Islet of Langerhans (tissue), 1 donor: ENCODE measurements around the gene CTCF.

Experiments used
- FAIRE-seq: peaks from one replicate; lab custom pipeline; 2011; peaks lifted over from hg19 to GRCh38; lab: Jason Lieb, UNC

Gene CTCF

DNA sequence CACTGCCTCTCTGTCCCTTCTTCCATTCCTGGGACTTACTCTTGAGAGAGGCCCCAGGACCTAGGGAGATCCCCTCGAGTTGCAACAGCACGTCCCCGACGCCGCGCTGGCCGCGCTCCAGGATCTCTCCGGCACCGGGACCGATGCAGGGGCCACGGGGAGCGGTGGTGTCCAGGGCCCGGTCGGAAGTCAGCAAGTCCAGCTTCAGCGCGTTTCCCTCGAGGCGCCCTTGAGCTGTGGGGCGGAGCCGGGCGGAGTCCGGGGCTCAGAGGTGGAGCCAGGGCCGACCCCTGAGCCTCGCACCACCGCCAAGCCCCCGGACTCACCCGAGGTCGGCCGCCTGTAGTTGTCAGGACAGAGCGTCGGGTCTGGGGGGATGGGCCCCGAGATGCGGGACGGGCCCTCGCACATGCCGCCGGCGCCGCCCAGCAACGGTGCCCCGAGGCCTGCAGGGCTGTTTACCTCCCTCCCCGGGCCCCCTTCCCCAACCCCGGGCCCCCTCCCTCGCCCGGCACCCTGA lies 103.8 kb downstream of the CTCF start:
- FAIRE-seq: no peak

DNA sequence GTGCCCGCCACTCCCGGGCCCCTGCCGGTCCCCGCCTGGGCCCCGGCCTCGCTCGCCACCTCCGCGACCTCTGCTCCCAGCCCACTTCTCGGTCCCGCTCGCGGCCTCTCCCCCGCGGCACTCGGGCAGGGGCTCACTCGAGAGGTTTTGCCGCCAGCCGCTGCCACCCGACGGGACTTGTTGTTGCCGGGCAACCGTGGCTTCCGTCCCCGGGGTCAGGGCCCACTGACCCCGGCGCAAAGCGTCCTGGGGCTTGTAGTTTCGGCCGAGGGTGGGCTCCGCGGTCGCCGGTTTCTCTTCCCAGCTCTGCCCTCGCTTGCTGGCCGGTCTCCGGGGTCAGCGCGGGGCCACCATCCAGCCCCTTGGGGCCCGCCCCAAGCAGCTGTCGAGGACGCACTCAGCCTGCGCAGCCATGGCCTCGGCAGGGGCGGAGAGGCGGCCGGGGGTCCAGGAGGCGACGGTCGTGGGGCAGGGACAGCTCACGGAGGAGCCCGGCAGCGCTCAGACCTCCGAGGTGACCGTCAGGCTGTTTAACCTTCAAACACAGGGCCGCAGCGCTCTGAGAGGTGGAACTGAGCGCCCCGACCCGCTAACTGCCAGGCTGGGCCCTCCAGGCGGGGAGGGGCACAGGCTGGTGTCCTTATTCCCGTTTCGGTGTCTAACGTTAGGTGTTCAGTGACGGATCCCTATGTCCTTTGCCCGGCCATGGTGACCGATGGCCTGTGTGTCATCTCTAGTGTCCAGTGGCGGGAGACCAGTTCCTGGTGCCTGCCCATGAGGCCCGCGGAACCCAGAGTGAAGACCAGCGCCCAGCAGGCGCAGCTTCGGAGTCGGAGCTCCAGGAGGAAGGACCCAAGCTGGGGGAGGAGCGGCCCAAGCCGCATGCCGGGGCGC lies 104.5 kb downstream of the CTCF start, which contains the start of the genes C16orf86 and ENKD1:
Gene C16orf86, plus strand, starts transcription at position 256 of the 894 bp plus-strand sequence. Its CDS starts 157 bp downstream, at position 413.
Gene ENKD1, minus strand, starts transcription at position 192 of the 894 bp plus-strand sequence. CDS start 308 bp downstream, outside the sequence.
- FAIRE-seq: no peak

DNA sequence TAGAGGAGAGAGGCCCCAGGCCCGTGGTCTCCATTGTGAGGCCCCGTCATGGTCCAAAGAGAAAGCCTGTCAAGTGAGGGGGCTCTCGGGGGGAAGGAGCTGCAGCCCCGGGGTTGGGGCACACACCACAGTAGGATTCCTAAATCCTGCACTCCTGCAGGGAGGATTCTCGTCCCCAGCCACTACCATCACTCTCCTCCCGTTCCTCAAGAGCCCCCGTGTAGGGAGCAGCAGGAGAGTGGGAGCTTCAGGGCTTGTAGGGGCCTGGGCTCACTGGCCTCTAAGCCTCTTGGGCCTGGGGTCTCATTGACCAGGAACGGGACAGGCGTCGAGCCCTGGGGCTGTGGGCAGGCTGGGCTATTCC lies 105.1 kb downstream of the CTCF start:
- FAIRE-seq: no peak

DNA sequence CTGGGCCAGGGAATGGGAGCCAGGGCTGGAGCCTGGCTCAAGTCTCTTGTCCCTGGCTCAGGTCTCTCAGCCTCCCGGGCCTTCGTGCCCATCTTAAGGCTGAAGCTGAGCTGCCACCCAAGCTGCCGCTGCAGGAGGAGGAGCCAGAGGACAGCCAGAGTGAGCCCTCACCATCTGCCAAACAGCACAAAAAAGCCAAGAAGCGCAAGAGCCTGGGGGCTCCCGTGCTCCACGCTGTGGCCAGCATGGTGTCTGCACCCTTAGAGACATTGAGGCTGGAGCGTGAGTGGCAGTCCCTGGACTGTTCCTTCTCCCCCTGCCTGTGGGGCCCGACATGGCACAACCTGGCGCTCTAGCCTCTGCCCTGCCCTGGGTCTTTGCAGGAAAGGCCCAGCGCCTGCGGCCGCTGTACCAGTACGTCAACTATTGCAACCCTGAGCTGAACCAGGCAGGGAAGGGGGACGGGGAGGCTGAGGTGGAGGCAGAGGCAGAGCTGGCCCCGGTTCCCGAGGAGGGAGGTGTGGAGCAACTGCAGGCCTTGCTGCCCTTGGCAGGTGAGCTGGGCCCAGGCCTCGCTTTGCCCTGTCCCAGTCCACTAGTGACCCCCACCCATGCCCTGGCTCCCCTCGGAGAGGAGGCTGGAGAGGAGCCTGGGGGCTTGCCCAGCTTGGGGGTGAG lies 105.6 kb downstream of the CTCF start:
- no peak for FAIRE-seq

DNA sequence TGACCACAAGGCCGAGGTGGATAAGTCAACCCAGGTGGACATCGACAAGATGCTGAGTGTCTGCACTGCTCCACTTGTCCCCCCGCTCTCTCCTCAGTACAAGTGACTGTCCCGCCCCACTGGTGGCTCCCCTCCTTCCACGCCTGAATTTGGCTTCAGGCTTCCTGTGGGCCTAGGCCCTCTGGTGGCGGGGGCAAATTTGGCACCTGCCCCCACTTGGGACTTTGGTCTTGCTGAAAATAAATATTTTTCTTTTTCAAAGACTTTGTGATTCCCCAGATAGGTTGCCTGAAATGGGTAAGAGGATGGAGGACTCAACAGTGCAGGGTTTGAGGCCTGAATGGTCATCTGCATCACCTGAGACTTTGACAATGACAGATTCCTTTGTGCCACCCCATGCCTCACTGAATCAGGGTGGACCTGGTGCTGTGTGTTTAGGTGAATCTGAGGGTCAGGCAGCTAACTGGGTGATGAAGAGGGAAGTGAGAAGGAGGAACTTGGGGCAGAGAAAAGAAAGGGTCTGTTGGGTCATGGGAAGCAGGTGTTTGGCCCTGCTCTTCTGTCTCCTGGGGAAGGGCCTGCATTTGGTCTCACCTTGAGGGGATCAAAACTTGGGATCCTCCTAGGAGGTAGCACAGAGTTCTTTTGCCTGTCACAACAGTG lies 106.3 kb downstream of the CTCF start:
- no peak for FAIRE-seq

DNA sequence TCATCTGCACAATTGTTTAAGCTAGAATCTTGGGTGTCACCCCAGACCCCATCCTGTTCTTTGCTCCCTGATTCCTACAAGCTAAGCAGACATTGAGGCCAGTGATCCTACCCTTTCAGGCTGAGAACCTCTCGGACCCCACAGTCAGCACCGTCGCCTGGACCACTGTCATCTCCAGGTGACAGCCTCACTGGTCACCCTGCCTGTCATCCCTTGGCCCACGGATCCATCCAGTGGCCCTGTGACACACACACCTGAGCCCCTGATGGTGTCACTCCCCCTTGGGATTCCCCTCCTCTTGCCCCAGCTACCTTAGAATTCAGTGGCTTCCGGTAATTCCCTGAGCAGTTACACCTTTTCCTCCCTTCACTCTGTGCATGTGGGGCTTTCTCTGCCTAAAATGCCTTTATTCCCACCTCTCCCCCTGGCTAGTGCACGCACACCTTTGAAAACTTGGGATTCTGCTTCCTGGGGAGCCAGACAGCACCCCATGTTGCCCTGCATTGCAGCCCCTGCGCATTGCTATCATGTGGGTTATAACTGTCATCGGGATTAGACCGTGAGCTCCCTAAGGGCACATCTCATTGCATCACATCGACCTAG lies 107.3 kb downstream of the CTCF start:
- FAIRE-seq: no peak

DNA sequence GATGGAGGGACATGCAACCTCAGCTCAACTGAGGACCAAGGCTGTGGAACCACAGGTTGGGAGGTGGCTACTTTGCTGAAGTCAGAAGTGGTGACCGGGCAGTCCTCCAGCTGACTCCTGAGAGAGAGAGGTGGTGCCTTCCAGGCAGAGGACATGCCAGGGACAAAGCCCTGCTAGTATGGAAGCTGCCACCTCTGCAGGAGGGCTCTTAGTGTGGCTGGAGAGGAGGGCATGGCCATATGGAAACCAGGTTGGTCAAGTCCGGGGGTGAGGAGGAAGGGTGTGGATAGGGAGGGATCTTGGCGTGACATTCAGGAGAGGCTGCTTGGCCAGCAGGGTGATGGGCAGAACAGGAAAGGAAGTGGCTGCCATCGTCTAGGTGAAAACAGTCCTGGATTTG lies 110.0 kb downstream of the CTCF start:
- no peak for FAIRE-seq

DNA sequence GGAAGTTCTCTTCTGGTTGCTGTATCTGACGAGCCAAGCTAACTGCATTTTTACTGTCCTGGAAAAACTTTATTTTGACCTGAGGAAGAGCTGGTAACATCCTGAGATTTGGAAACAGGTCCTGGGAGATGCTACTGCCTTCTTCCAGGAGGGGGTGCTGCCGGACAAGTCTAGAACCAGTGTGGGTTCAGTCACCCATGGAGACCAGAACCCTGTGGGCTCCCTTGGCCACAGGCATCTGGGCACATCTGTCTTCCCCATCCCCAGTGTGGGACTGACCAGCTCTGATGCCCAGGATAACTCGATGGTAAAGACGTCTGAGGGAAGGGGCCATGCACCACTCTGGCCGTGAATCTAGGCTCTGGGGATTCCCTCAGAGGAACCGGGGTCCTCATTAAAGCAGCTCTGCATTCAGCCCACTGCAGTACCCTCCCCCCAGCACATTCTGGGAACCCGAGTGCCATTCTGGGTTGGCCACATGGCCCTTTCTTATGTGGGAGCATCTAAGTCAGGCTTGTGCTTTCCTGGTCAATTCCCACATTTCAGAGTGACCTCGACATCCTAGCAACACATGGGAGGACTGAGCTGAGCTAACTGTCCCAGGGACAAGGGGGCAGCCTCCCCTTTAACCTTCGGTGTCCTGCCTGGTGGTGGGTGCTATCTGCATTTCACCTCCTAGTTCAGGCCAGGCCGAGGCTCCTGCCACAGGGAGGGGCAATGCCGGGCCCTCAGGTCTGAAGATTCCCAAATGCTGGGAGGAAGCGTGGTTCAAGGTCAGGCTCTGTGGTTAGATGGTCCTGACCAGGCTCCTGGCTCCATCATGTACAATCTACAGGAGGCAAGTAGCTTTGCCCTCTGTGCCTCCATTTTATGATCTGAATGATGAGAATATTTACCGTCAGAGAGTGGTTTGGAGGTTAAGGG lies 110.7 kb downstream of the CTCF start:
- FAIRE-seq: no peak

DNA sequence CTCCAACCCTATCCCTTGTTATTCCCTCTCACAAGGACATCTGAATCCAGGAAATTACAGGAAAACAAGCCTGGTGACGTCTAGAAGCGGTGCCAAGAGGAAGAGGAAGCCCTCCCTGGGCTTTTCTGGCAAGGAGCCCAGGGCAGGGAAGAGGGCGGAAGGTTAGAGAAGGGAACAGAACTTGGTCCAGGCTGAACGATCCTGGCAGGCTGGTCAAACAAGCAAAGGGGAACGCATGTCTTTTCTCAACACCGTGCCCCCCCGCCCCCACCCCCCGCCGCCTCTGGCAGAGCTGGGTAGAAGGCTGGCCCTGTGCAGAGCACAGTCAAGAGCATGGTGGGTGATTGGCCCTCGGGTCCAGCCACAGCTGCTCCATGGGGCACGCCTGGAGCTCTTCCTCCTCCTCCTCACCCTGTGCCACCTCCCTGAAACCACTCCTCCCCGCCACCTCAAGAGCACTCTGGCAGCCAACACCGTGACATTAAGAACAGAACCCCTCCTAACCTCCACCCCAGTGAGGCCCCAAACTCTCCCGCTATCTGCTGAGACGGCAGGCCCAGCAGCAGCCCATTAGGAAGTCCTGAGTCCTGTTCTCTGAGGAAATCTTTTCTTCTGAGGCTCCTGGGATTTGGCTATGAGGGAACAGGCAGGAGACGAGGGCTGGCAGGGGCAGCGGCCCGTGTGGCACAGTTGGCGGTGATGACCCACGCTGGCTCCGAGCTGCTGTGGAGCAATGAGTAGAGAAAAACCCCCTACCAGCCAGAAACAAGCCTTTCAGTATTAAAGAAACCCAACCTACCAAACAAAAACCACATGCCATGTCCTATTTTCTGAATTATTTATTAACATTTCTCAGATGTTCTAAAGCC lies 111.6 kb downstream of the CTCF start:
- no peak for FAIRE-seq

DNA sequence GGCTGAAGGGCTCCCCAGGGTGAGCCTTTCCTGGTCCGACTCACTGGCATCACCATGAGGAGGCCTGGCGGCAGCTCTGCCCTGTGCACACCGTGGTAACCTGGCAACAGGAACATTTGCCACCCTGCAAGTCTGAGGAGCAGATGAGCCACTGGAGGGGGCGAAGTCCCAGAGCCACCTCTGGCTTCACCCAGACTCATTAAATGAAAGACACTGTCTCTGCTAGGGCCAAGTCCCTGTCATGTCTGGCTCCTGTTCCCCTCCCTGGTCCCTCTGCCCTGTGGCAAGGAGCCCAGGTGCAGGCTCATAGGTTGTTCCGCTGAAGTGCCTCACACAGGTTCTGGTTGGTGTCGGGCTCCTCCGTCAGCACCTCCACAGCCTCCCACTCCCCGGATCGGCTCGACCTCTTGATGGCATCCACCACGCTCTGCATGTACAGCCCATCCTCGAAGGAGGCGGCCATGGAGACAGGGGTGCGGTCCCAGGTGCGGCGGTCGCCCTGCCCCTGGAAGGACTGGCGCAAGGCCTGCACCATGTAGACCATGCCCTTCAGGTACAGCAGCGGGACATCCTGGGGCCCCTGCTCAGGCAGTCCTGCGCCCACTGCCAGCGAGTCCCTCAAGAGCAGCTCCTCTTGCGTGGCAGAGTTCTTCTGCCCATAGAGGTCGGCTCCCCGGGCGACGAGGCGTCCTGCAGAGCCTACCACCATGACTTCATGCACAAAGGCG lies 112.7 kb downstream of the CTCF start:
- no peak for FAIRE-seq

DNA sequence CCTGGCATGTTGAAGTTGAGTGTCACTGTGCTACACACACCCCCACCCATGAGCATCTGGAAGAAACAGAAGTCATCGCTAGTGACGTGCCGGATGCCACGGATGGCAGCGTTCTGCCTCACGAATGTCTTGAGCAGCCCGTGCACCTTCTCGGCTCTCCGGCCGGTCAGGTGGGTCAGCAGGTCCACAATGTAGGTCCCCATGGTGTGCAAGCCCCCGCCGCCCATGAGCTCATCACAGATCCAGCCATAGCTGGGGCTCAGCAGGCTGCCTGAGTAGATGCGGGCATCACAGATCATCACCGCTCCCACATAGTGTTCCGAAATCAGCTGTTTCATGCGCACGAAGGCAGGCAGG lies 113.2 kb downstream of the CTCF start:
- FAIRE-seq: no peak

DNA sequence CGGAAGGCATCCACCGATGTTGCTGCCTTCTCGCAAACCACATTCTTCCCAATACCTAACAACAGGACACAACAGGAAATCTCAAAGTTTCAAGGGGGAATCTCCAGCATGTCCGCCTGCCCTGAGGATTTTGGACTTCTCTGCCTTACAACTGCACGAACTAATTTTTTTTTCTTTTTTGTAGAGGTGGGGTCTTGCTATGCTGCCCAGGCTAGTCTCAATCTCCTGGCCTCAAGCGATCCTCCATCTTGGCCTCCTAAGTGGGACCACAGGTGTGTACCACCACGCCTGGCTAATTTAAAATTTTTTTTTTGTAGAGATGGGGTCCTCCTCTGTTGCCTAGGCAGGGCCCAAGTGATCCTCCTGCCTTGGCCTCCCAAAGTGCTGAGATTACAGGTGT lies 113.7 kb downstream of the CTCF start:
- FAIRE-seq: no peak

DNA sequence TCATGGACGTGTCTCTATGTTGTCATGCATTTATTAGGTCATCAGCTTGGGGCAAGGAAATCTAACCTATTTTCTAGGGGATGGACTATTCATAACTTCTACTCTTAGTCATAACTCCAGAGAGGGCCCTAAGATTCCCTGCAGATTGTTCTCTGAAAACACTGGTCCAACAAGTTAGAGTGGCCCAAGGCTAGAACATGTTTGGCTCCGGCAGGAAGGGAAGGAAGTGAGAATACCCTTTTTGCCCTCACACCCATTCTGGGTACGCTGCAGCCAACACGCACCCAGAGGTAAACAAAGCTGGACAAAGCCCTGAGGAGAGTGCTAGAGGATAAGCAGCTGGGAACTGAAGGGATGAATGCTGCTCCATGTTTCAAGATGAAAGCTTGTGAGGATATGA lies 114.2 kb downstream of the CTCF start:
- no peak for FAIRE-seq

DNA sequence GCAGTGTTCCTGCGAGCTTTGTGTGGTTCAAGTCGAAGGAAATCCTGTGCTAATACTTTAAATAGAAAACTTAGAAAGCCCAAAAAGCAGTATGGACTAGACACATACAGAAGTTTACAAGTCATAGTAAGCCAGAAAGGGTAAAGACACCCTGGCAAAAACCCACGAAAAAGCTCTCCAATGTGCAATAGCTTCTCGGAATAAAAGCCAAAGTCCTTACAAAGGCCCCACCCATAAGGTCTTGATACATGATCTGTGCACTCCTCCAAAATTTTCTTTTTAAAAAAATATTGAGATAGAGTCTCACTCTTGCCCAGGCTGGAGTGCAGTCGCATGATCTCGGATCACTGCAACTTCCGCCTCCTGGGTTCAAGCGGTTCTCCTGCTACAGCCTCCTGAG lies 114.6 kb downstream of the CTCF start:
- FAIRE-seq: no peak

DNA sequence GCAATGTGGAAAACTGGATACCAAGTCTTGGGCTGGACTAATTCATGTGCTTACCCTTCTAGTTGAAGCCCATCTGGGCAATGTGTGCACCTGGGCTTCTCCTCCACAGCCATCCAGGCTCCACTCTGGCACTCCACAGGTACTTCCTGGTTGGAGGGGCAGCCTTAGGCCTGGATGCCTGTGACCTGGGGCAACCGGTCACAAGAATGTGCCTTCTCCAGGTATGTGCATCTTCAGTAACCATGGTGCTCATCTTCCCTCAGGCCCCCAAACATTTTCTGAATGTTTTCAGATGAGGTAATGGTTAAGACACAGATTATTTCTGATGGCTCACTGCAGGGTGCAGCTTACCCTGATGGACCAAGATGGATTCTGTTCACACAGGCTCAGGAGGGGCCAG lies 115.4 kb downstream of the CTCF start:
- FAIRE-seq: no peak

DNA sequence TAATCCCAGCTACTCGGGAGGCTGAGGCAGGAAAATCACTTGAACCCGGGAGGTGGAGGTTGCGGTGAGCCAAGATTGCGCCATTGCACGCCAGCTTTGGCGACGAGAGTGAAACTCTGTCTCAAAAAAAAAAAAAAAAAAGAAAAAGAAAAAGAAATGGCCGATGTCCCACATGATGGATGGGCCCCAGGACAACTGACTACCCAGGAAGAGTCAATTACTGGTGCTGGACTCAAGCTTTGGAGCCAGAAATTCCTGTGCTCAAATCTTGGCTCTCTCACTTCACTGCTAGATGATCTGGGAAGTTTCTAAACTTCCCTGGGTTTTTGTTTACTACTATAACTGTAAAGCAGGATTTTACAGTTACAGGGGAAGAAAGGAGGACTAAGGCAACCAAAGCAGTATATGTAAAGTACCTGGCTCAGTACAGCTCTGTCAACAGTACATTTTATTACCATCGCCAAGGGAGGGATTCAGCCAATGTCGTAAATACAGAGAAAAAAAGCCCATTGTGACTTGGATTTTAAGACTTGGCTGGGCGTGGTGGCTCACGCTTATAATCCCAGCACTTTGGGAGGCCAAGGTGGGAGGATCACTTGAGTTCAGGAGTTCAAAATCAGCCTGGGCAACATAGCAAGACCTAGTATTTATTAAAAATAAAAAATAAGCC lies 116.2 kb downstream of the CTCF start:
- no peak for FAIRE-seq

DNA sequence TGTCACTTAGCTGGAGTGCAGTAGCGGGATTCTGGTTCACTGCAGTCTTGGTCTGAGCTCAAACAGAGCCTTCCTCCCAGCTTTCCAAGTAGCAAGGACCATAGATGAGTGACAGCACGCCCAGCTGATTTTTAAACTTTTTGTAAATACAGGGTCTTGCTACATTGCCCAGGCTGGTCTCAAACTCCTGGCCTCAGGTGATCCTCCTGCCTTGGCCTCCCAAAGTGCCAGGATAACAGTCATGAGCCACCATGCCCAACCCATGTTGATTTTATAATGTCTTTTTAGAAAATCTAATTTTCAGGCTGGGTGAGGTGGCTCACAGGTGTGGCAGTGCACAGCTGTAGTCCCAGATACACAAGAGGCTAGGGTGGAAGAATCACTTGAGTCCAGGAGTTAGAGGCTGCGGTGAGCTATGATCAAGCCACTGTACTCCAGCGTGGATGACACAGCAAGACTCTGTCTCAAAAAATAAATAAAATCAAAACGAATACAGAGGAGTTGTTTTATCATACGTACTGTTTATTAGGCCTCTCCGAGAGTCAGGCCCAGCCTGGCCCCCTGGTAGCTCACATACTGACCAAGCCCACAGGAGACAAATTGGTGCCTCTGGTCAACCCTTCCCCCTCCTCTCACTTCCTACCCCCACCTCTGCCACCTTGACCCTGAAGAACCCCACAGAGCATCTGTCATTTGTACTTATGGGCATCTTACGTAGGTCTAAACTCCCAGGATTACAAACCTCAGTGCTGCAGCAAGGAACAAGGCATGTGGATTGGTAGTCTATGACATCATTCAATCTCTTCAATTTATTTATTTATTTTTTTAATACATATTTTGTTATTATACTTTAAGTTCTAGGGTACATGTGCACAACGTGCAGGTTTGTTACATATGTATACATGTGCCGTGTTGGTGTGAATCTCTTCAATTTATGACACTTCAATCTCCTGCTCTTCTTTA lies 117.9 kb downstream of the CTCF start:
- no peak for FAIRE-seq

DNA sequence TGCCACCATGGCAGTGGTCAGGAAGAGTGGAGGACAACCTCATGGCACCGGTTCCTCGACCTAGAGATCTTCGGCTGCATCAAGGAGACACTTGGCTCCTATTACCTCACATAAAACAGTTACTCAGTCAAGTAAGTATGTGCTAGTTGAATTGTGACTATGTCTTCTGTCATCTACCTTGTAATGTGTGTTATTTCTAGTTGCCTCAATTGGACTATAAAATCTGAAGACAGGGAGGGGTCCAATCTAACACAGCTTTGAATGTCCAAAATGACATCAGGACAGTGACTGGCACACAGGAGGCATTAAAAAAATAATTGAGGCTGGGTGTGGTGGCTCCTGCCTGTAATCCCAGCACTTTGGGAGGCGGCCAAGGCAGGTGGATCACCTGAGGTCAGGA lies 121.4 kb downstream of the CTCF start:
- FAIRE-seq: no peak
